HG03175 (cell line): Measurements from ENCODE around the gene SPATA6L.

Source experiments
- ATAC-seq: cut with Tn5 transposase; IDR thresholded peaks from one replicate; pipeline ENCODE4 v1.9.1; 2021; ENCODE audit warnings: mild to moderate bottlenecking, moderate library complexity; ENCODE audit not compliant: unreplicated experiment

The SPATA6L gene, protein sequence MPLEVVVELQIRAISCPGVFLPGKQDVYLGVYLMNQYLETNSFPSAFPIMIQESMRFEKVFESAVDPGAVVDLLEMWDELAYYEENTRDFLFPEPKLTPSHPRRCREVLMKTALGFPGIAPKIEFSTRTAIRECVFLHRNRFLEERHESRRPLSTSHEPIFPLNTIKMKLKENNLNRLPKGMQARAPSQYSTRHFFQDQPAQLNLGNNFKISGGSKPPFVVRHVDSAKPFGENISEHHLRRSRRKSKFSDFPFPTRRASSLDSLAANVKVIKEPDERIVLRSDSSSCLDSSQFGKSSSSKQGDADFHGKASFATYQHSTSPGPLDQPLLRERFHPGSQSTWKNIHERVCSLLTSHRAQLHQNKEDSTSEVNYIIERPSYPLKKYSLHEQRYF

GRCh38 chr9:4666042-4666699 is at the start of gene SPATA6L:
TSS of gene SPATA6L (minus strand) at chr9:4666480. CDS start at chr9:4666250, 230 bp downstream.
- ATAC-seq = no peak

DNA sequence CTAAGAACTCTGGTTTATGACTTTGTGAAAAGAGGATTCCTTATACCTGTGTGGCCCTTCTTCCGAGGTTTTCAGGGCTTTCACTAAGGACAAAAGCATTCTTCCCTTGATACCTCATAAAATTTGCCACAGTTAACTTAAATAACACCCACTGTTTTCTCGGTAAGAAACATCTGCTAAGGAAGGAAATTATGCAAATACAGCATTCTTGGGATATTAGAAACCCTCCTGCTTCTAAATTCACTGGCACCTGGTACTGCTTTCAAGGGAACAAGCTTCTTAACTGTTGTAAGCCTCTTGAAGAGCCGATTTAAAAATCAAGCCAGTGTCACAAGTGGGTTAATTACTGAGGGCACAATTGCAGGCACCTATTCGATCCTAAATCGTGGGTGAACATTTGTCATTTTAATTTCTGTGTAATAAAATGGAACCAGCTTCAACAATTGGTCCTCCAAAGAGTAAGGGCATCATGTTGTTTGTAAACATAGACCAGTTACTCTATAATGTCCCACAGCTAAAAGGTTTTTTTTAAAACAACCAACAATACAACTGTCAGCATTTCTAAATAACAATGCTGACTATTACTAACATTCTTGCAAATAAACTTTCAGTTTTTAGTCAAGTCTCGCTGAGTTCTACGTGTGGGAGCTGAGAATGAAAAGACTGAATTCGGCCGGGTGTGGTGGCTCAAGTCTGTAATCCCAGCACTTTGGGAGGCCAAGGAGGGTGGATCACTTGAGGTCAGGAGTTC is 48.2 kb upstream of the SPATA6L start:
- no peak for ATAC-seq

DNA sequence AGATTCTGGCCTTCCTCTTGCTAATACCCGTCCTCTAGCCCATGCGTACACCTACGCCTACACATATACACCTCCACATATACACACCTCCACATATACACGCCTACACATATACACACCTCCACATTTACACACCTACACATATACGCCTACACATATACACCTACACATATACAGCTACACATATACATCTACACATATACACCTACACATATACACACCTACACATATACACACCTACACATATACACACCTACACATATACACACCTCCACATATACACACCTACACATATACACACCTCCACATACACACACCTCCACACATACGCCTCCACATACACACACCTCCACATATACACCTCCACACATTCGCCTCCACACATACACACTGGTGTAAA is 47.6 kb upstream of the SPATA6L start:
- no peak for ATAC-seq

GRCh38 chr9:4709380-4709779 is 43.1 kb upstream of the SPATA6L start:
- ATAC-seq = no peak

GRCh38 chr9:4706971-4707622 is 40.8 kb upstream of the SPATA6L start:
- ATAC-seq = no peak

DNA sequence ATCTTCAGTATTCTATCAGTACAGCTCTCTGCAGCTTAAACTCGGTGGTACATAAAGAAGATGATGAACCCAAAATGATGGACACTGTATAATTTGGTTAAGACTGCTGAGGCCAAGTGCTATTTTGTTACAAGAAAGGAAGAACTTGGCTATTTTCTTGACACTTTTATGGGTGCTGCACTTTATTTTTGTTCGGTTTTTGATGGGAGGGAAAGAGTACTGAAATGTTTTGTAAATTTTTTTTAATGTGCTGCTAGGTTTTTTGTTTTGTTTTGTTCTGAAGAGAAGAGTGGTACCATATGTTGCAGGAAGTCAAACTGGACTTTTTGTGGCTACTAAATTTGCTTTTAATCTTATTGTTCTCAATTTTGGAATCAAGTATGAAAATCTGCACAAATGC is 39.7 kb upstream of the SPATA6L start:
- ATAC-seq = no peak

- no peak for ATAC-seq
Observed at GRCh38 chr9:4704129-4704528, 37.8 kb upstream of the SPATA6L start.

DNA sequence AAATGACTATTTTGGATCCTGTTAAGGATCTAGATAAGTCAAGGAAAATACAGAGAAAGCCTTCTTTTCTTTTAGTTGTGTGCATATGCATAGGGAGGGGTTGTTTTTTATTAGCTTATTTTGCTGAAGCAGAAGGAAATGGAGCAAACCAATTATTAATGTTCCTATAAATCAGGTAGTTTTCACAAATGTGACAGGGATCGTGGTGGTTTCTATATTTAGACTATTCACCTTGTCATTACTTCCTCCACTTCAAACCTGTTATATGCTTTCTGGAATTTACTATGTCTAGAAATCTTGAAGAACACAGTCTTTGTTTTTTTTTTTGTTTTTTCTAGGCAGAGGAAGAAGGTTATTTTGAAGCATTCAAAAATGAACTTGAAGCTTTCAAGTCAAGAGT is 35.2 kb upstream of the SPATA6L start:
- no peak for ATAC-seq

GRCh38 chr9:4700932-4701331 is 34.7 kb upstream of the SPATA6L start:
- ATAC-seq = no peak

DNA sequence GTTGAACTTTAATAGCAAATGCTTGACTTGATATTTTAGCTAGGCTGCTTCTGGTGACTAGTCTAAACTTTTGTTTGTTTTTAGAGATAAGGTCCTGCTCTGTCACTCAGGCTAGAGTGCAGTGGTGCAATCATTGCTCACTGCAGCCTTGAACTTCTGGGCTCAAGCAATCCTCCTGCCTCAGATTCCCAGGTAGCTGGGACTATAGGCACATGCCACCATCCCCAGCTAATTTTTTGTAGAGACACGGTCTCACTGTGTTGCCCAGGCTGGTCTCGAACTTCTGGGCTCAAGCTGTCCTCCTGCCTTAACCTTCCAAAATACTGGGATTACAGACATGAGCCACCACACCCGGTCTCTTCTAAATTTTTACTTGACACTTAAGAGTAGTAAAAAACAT is 33.8 kb upstream of the SPATA6L start:
- ATAC-seq = no peak

DNA sequence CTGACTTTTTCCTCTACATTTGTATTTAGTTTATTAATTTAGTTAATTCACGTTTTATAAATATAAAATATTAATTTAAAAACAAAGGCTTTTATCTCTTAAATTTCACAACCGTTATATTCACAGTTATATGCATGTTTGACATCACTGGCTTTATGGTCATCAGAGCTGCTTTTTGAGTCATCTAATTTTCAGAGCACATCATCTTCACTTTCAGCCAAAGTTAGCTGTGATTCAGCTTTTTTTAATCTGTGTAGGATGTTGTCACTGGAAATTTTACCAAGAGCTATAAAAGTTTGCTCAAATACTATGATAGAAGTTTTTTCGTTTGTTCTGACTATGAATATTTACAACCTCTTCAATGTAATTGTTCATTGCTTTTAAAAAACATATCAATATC is 25.5 kb upstream of the SPATA6L start:
- no peak for ATAC-seq

DNA sequence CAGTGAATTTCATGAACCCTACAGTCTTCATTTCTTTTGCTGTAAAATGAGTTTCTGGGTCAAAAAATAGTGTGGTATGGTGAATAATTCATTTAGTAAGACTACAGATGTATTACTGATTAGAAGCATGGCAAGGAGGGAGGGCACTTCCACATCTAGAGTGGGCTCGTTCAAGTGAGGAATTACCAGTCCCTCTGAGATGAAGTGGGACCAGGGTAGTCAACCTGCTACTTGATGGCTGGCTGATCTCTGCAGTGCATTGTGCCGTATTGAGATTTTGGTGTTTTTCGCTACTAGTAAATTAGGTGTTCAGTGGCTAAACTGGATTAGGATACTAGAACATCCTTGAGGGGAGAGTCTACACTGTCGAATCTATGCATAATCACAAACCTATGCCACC is 23.9 kb upstream of the SPATA6L start:
- peak; percentile 55 for ATAC-seq

GRCh38 chr9:4689687-4690104 is 23.4 kb upstream of the SPATA6L start:
- ATAC-seq = peak; percentile 52

DNA sequence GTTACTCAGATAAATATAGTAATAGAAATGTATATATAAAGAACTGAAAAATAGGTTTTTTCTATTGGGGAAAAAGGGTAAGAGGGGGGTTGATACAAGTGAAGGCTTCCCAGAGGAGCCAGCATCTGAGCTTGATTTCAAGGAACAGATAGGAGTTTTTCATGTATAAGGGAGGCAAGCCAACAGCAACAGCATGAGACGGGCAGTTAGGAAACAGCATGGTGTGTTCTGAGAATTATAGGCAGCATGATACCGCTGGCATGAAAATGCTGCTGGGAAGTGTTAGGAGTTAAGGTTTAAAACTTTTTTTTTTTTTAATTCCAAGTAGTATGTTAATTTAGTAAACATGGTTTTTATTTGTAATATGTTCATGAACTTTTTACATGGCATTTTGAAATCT is 22.7 kb upstream of the SPATA6L start:
- ATAC-seq = no peak

DNA sequence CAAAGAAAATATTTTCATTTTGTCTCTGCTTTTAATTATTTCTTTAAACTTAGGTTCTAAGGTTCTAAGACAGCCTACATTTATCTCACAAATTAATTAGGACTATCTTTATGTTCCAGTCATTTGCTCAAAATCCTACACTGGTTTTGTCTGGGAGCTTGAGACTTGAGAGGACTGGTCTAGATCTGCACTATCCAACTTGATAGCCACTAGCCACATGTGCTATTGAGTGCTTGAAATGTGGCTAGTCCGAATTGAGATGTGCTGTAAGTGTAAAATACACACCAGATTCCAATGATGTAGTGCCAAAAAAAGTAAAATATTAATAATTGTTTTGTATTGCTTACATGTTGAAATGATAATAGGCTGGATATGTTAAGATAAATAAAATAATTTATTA is 20.3 kb upstream of the SPATA6L start:
- no peak for ATAC-seq

DNA sequence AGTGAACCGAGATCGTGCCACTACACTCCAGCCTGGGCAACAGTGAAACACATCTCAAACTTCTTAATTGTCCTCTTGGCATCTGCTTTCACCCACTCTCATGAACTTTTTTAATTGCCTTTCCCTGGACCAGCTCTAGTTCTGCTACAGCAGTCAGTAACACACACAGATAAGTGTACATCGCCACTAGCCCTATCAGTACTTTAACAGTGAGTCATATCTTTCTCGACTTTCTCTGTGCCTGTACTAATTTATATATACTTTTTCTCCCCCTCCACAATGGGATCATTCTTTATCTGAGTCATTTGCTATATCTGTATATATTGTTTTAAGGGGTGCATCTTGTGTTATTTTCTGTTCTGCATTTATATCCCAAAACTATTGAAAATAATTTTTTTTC is 19.8 kb upstream of the SPATA6L start:
- no peak for ATAC-seq

DNA sequence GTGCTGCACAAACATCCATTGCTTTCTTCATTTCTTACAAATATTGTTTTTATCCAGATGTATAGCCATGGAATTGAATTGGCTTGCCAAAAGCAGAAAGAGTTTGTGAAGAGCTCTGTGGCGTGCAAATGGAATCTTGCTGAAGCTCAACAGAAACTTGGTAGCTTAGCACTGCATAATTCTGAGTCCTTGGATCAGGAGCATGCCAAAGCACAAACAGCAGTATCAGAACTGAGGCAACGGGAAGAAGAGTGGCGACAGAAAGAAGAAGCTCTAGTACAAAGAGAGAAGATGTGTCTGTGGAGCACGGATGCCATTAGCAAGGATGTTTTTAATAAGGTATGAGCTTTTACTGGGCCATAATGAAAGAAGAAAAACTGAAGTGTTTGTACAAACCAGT is 18.5 kb upstream of the SPATA6L start:
- ATAC-seq = no peak

GRCh38 chr9:4680750-4681149 is 14.5 kb upstream of the SPATA6L start:
- no peak for ATAC-seq

GRCh38 chr9:4680173-4680525 is 13.9 kb upstream of the SPATA6L start:
- peak; percentile 2 for ATAC-seq

DNA sequence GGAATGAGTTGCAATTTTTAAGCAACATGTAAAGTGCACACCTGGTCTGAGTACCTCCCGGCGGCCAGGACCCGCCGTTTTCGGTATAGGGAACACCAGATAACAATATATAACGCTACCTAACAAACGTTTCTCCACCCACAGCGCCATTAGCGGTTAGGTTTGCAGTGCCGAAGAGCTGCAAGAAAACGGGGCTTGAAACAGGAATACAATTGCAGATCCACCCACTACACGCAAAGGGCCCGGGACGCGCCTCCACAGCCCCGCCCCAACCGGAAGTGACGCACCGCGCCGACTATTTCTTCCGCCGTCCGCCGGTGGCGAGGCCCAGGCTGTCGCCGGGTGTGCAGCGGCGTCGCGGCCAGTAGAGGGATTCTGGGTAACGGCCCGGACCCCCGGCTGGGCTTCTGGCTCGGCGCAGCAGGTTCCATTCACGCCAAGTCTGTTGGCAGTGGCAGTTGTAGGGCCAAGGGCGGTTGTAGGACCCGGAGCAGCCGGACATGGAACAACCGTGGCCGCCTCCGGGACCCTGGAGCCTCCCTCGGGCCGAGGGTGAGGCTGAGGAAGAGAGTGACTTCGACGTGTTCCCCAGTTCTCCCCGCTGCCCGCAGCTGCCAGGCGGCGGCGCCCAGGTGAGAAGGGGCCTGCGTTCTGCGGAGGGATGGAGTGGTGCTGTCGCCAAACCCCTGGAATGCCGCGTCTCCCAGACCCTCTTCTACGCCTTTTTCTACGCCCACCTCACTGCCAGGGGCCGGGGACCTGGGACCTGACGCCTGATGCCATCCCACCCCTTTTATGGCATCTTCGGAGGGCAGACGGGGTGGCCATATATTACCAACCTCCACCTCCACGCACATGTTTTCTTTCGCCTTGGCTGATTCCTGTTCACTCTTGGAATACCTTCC is 13.2 kb upstream of the SPATA6L start, which contains the start of gene CDC37L1:
TSS of gene CDC37L1 (plus strand) at position 302 of the 905 bp plus-strand sequence. CDS start at position 501, 199 bp downstream.
- peak; percentile 97 for ATAC-seq
